ENCODE data around the gene DPP6. TPM values are rescaled to one million over a fixed set of nuclear protein-coding genes. Genes with fewer than 3 reads are reported as not detected.

The DPP6 gene
- polyA plus RNA-seq, 2 of the 4 experiments (the other 2 are of a cell fraction) = not detected

DNA sequence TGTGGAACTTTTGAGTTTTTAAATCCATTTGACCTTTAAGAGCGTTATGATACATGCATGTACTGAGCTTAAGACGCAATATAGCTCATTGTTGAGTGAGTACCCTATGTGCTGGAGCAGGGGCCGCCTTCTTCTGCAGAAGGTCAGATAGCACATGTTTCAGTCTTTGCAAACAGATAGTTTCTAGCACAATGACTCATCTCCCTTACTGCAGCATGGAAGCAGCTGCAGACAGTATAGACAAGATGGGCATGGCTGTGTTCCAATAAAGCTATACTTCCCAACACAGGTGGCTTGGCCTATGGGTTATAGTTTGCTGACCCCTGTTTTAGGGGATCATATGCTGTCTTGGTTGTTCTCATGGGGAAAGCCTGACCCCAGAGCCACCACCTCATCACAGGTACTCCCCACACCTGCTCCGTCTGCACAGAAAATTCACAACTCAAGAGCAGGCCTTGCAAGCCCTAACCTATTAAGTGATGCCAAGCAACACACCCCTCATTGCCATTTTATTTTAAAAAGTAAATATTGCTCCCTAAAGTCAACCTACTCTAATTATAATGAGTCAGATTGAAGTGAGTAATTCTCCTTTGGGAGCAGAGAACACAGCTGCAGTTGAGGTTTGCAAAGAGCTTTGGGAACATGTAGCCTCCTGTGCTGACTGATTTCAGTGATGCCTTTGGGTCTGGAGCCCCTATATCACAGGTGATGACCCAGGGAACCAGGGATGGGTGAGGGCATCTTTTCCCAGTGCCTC, 620.6 kb downstream of the DPP6 start:
- POLR2A ChIA-PET = no interaction called here
- Histone ChIP-seq H3K27ac (no peak overlapping the region), H3K4me1 (no peaks in the 10 kb centered on the region), H3K4me3 (no peak overlapping the region), H3K4me2 (no peak overlapping the region), H3K9me3 (no peaks in the 10 kb centered on the region)
- FAIRE-seq = no peak
- CTCF ChIA-PET = interaction anchor here (1.2 kb wide), 1 partner anchor 19 kb away, joined by 3 read pairs; no protein-coding TSS in a partner anchor
- TF ChIP-seq RNF2 (IDR thresholded peaks at IDR 0.05; ENCODE audit: borderline replicate concordance, low read depth) (no peak), NFE2L2 (conservative IDR thresholded peaks at IDR 0.05; ENCODE audit: low read length) (no peak), NR3C1 (IDR thresholded peaks at IDR 0.05) (no peak)
- TF ChIP-seq, protein P1, sequence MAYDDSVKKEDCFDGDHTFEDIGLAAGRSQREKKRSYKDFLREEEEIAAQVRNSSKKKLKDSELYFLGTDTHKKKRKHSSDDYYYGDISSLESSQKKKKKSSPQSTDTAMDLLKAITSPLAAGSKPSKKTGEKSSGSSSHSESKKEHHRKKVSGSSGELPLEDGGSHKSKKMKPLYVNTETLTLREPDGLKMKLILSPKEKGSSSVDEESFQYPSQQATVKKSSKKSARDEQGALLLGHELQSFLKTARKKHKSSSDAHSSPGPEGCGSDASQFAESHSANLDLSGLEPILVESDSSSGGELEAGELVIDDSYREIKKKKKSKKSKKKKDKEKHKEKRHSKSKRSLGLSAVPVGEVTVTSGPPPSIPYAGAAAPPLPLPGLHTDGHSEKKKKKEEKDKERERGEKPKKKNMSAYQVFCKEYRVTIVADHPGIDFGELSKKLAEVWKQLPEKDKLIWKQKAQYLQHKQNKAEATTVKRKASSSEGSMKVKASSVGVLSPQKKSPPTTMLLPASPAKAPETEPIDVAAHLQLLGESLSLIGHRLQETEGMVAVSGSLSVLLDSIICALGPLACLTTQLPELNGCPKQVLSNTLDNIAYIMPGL (CRISPR knock-in tag; IDR thresholded peaks at IDR 0.05; ENCODE audit: borderline replicate concordance) = no peak
- 1% methylated on average over 4 of the region's 4 CpGs for WGBS (ENCODE audit: missing lambda C conversion rate)
- no peak for ATAC-seq
- DNase-seq (ENCODE audit: low read depth in 1 of 2, low spot score in 1 of 2) = no peak

DNA sequence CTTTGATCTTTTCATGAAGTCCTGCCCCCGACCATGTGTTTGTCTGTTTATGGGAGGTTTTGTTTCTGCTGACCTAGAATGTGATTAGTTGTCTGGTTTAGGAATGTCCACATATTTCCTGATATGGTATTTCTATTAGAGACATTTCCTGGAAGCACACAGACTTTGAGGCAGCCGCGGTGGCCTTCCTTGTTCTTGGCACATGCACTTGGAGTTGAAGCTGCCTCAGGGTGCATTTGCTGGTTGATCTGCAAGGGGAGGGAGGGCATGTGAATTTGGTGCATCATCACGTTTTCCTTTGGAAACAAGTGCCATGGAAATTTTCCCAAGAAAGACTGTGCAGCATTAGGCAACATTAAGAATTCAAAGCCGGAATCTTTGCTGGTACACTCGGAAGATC, 622.0 kb downstream of the DPP6 start:
- CTCF ChIA-PET = no interaction called here
- Histone ChIP-seq H3K4me3 (no peak overlapping the region), H3K4me2 (no peak overlapping the region), H3K9me3 (no peaks in the 10 kb centered on the region), H3K4me1 (no peaks in the 10 kb centered on the region), H3K27ac (no peak overlapping the region)
- DNase-seq (ENCODE audit: low read depth in 1 of 2, low spot score in 1 of 2) (no peak), ATAC-seq (no peak), FAIRE-seq (no peak)
- 25% methylated on average over 5 of the region's 6 CpGs for WGBS (ENCODE audit: missing lambda C conversion rate)
- no peak for TF ChIP-seq JUN (IDR thresholded peaks at IDR 0.05)
- TF ChIP-seq CEBPB (IDR thresholded peaks at IDR 0.05) = no peak
- no peak for TF ChIP-seq RARB (CRISPR knock-in tag; IDR thresholded peaks at IDR 0.05)
- TF ChIP-seq, protein P2, sequence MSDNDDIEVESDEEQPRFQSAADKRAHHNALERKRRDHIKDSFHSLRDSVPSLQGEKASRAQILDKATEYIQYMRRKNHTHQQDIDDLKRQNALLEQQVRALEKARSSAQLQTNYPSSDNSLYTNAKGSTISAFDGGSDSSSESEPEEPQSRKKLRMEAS (IDR thresholded peaks at IDR 0.05) = no peak
- no peak for TF ChIP-seq PHF8 (IDR thresholded peaks at IDR 0.05; ENCODE audit: borderline replicate concordance, low read depth)
- no peak for TF ChIP-seq HEYL (CRISPR knock-in tag; IDR thresholded peaks at IDR 0.05)
- no peak for TF ChIP-seq POLR2A (IDR thresholded peaks at IDR 0.05; ENCODE audit: low read length)
- TF ChIP-seq, protein P1 (CRISPR knock-in tag; IDR thresholded peaks at IDR 0.05; ENCODE audit: borderline replicate concordance) = no peak
- TF ChIP-seq TFCP2L1 (CRISPR knock-in tag; IDR thresholded peaks at IDR 0.05) = no peak
- TF ChIP-seq HOXB5 (CRISPR knock-in tag; IDR thresholded peaks at IDR 0.05) = no peak
- TF ChIP-seq, protein P3, sequence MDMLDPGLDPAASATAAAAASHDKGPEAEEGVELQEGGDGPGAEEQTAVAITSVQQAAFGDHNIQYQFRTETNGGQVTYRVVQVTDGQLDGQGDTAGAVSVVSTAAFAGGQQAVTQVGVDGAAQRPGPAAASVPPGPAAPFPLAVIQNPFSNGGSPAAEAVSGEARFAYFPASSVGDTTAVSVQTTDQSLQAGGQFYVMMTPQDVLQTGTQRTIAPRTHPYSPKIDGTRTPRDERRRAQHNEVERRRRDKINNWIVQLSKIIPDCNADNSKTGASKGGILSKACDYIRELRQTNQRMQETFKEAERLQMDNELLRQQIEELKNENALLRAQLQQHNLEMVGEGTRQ (IDR thresholded peaks at IDR 0.05) = no peak
- no peak for TF ChIP-seq NPAS2 (CRISPR knock-in tag; IDR thresholded peaks at IDR 0.05; ENCODE audit: borderline replicate concordance)
- TF ChIP-seq KDM5A (IDR thresholded peaks at IDR 0.05) = no peak
- no peak for TF ChIP-seq EP300 (IDR thresholded peaks at IDR 0.05)
- TF ChIP-seq, protein P4, sequence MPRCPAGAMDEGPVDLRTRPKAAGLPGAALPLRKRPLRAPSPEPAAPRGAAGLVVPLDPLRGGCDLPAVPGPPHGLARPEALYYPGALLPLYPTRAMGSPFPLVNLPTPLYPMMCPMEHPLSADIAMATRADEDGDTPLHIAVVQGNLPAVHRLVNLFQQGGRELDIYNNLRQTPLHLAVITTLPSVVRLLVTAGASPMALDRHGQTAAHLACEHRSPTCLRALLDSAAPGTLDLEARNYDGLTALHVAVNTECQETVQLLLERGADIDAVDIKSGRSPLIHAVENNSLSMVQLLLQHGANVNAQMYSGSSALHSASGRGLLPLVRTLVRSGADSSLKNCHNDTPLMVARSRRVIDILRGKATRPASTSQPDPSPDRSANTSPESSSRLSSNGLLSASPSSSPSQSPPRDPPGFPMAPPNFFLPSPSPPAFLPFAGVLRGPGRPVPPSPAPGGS (IDR thresholded peaks at IDR 0.05) = no peak
- no peak for TF ChIP-seq FOSB (CRISPR knock-in tag; IDR thresholded peaks at IDR 0.05)
- no peak for TF ChIP-seq EHF (CRISPR knock-in tag; IDR thresholded peaks at IDR 0.05)
- no peak for TF ChIP-seq HDAC2 (IDR thresholded peaks at IDR 0.05)
- POLR2A ChIA-PET = no interaction called here
